Mammary epithelial cell (primary cell): ENCODE data around the gene TECPR2.

ENCODE experiments used
- CTCF ChIP-seq, 2 donors: IDR thresholded peaks in 1 of 2; conservative IDR thresholded peaks in 1 of 2; 2 replicates each; pipeline ENCODE4 v1.5.1; 2011 to 2012; ENCODE audit warnings: inconsistent platforms in 2 of 2, low read length in 2 of 2, mild to moderate bottlenecking in 2 of 2, control low read depth in 1 of 2, low read depth in 1 of 2; ENCODE audit not compliant: insufficient read depth in 1 of 2; ENCODE audit errors: extremely low read depth in 1 of 2
- EZH2 ChIP-seq: IDR thresholded peaks from 2 replicates; pipeline ENCODE4 v1.6.1; 2012; ENCODE audit warnings: low read length, inconsistent platforms, borderline replicate concordance

DNA sequence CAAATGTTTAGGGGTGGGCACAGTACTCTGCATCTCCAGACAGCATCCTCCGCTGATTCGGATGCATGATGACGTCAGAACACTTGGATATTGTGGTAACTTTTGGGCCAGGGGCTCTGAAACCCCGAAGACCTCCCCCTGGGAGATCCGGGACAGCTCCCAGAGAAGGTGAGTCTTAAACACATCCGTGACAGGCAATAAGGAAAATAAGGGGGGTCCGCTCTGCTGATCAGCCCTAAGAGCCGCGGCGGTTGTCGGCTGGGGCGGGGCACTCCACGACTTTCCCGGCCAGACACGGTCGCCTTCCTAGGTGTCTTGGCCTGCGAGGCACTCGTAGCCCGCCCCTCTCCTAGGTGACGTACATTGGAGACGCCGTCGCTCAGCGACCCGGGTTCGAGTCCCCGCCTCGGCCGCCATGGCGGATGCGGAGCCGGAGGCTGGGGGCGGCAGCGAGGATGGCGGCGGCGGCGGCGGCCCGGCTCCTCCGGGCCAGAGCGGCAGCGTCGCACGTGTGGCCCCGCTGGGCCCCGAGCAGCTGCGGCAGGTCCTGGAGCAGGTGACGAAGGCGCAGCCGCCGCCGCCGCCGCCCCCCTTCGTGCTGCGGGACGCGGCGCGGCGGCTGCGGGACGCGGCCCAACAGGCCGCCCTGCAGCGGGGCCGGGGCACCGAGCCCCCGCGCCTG lies 43.2 kb upstream of the TECPR2 start, which contains the start of gene ZNF839:
- no peak for TF ChIP-seq CTCF (conservative IDR thresholded peaks at IDR 0.05 in 1 of 2, IDR thresholded peaks at IDR 0.05 in 1 of 2; ENCODE audit: extremely low read depth in 1 of 2, insufficient read depth in 1 of 2, low read depth in 1 of 2, low read length in 2 of 2)
- no peak for TF ChIP-seq EZH2
